Neural cell (in vitro differentiated cells): Measurements from ENCODE around the gene PPARGC1A. TPM values are rescaled to one million over a fixed set of nuclear protein-coding genes. Genes with fewer than 3 reads are reported as not detected.

Source experiments
- H2AFZ ChIP-seq: fragments of 200-600, 300-800 bp; sonication (generic), shearing (Covaris generic); 2 replicates; pipeline ENCODE4 v1.6.0; 2014; ENCODE audit warnings: low read depth, mild to moderate bottlenecking, antibody characterized with exemption, low read length, moderate library complexity
- H3F3A ChIP-seq: fragments of 200-600 bp; shearing (Covaris generic); 2 replicates; pipeline ENCODE4 v1.6.1; 2016; ENCODE audit warnings: mild to moderate bottlenecking, moderate library complexity, mixed read lengths, antibody characterized with exemption, low read length; ENCODE audit not compliant: insufficient read depth, poor library complexity, severe bottlenecking
- H3K27ac ChIP-seq: fragments of 200-600, 300-800 bp; sonication (generic), shearing (Covaris generic); 2 replicates; pipeline ENCODE4 v1.5.1; 2014; ENCODE audit warnings: mild to moderate bottlenecking, low read length, moderate library complexity
- H3K27me3 ChIP-seq: fragments of 300-800, 200-600 bp; sonication (generic), shearing (Covaris generic); 2 replicates; pipeline ENCODE4 v1.6.0; 2014; ENCODE audit warnings: mild to moderate bottlenecking, low read depth, low read length, moderate library complexity; ENCODE audit not compliant: insufficient read depth
- H3K36me3 ChIP-seq: fragments of 300-800, 200-600 bp; sonication (generic), shearing (Covaris generic); 2 replicates; pipeline ENCODE4 v1.5.1; 2014; ENCODE audit warnings: mild to moderate bottlenecking, antibody characterized with exemption, low read length, moderate library complexity; ENCODE audit not compliant: insufficient read depth
- H3K4me2 ChIP-seq: fragments of 300-800, 200-600 bp; sonication (generic), shearing (Covaris generic); 2 replicates; pipeline ENCODE4 v1.6.0; 2014; ENCODE audit warnings: mild to moderate bottlenecking, low read length
- H3K4me3 ChIP-seq: fragments of 300-800, 200-600 bp; sonication (generic), shearing (Covaris generic); 2 replicates; pipeline ENCODE4 v1.5.1; 2014; ENCODE audit warnings: mild to moderate bottlenecking, low read length, moderate library complexity
- H3K79me2 ChIP-seq: fragments of 200-600 bp; shearing (Covaris generic); replicated peaks from 2 replicates; pipeline ENCODE4 v1.6.0; 2014; ENCODE audit warnings: mild to moderate bottlenecking, low read length, moderate library complexity; ENCODE audit not compliant: insufficient read depth
- H3K9ac ChIP-seq: fragments of 300-800, 200-600 bp; sonication (generic), shearing (Covaris generic); 2 replicates; pipeline ENCODE4 v1.6.1; 2016; ENCODE audit warnings: mild to moderate bottlenecking, low read length, mixed read lengths
- H3K9me2 ChIP-seq: fragments of 200-600 bp; shearing (Covaris generic); 2 replicates; pipeline ENCODE4 v1.6.1; 2016; ENCODE audit warnings: mild to moderate bottlenecking, low read length, mixed read lengths; ENCODE audit not compliant: insufficient read depth
- H3K9me3 ChIP-seq: fragments of 200-600, 300-800 bp; sonication (generic), shearing (Covaris generic); 2 replicates; pipeline ENCODE4 v1.6.1; 2016; ENCODE audit warnings: mild to moderate bottlenecking, mixed run types, low read length, moderate library complexity, mixed read lengths
- H4K20me1 ChIP-seq: fragments of 200-600 bp; shearing (Covaris generic); 2 replicates; pipeline ENCODE4 v1.6.1; 2016; ENCODE audit warnings: mild to moderate bottlenecking, mixed run types; ENCODE audit not compliant: insufficient read depth
- CTCF ChIP-seq: fragments of 450-650 bp; IDR thresholded peaks from 2 replicates; pipeline ENCODE4 v1.5.1; 2014; ENCODE audit warnings: antibody characterized with exemption, mild to moderate bottlenecking, moderate library complexity; ENCODE audit not compliant: poor library complexity, severe bottlenecking
- EP300 ChIP-seq: fragments of 450-650 bp; conservative IDR thresholded peaks from 2 replicates; pipeline ENCODE4 v1.6.1; 2014; ENCODE audit warnings: antibody characterized with exemption, mild to moderate bottlenecking, moderate library complexity; ENCODE audit not compliant: poor library complexity, severe bottlenecking
- EZH2 ChIP-seq: fragments of 200-600, 300-800 bp; shearing (Covaris generic), sonication (generic); IDR thresholded peaks from 2 replicates; pipeline ENCODE4 v1.6.1; 2014; ENCODE audit warnings: antibody characterized with exemption, low read length, borderline replicate concordance, mild to moderate bottlenecking; ENCODE audit not compliant: insufficient read depth, poor library complexity, severe bottlenecking
- MXI1 ChIP-seq: fragments of 450-650 bp; conservative IDR thresholded peaks from 2 replicates; pipeline ENCODE4 v1.6.1; 2014; ENCODE audit warnings: antibody characterized with exemption, mild to moderate bottlenecking; ENCODE audit not compliant: poor library complexity, severe bottlenecking
- POLR2AphosphoS5 ChIP-seq: IDR thresholded peaks from 2 replicates; pipeline ENCODE4 v1.6.1; 2012
- RAD21 ChIP-seq: fragments of 450-650 bp; conservative IDR thresholded peaks from 2 replicates; pipeline ENCODE4 v1.6.1; 2014; ENCODE audit warnings: antibody characterized with exemption, mild to moderate bottlenecking, moderate library complexity
- REST ChIP-seq: IDR thresholded peaks from 2 replicates; pipeline ENCODE4 v1.6.1; 2012; ENCODE audit warnings: borderline replicate concordance
- SMC3 ChIP-seq: fragments of 450-650 bp; conservative IDR thresholded peaks from 2 replicates; pipeline ENCODE4 v1.6.1; 2014; ENCODE audit warnings: antibody characterized with exemption, mild to moderate bottlenecking, moderate library complexity; ENCODE audit not compliant: poor library complexity
- TAF1 ChIP-seq: IDR thresholded peaks from 2 replicates; pipeline ENCODE4 v1.6.1; 2012; ENCODE audit warnings: low read depth
- polyA plus RNA-seq: library from polyadenylated mRNA; depleted of rRNA; stranded (reverse); fragments of >200 nt; gene quantifications from 2 replicates; pipeline ENCODE4 v1.2.3, GENCODE V29; 2014

PPARGC1A gene
- polyA plus RNA-seq, 1 donor from 2014 or later: 7.2 TPM

DNA sequence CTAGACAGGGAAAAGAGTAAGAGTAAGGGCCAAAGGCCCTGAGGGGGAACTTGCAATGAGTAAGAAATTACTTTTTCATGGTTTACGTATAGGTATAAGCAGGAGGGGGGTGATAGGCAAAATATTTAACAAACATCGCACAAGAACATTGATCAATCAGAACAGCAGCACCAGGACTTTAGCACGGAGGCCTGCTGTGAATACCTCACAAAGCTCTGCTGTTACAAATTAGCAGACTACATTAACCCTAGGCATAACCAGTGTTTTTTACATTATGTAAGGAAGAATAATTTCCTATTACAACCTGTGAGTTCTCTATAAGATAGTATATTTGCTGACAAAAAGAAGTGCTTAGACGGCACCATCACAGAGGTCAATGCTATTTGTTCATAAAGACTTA is 44.9 kb downstream of the PPARGC1A start:
- Histone ChIP-seq H3K36me3 (no peaks in the 10 kb centered on the region), H3K9me3 (no peaks in the 10 kb centered on the region), H4K20me1 (no peaks in the 10 kb centered on the region), H3K4me3 (no peak overlapping the region), H3K27ac (no peak overlapping the region), H3K79me2 (no peaks in the 10 kb centered on the region), H3K27me3 (no peaks in the 10 kb centered on the region), H3K9me2 (no peaks in the 10 kb centered on the region), H2AFZ (no peak overlapping the region), H3K4me2 (no peak overlapping the region), H3F3A (no peaks in the 10 kb centered on the region), H3K9ac (no peak overlapping the region)
- TF ChIP-seq RAD21: no peak
- no peak for TF ChIP-seq TAF1
- no peak for TF ChIP-seq CTCF
- TF ChIP-seq EP300: no peak
- no peak for TF ChIP-seq MXI1
- TF ChIP-seq REST: no peak
- no peak for TF ChIP-seq EZH2
- TF ChIP-seq POLR2AphosphoS5: no peak
- no peak for TF ChIP-seq SMC3

- H3K9ac ChIP-seq: no peak overlapping the region
- H3K27ac ChIP-seq: no peak overlapping the region
- H4K20me1 ChIP-seq: no peaks in the 10 kb centered on the region
- H3K4me3 ChIP-seq: no peak overlapping the region
- H3K27me3 ChIP-seq: no peaks in the 10 kb centered on the region
- H3K4me2 ChIP-seq: no peak overlapping the region
- no peaks in the 10 kb centered on the region for H3K36me3 ChIP-seq
- H3K79me2 ChIP-seq: no peaks in the 10 kb centered on the region
- H2AFZ ChIP-seq: no peak overlapping the region
- no peaks in the 10 kb centered on the region for H3K9me2 ChIP-seq
- no peaks in the 10 kb centered on the region for H3F3A ChIP-seq
- H3K9me3 ChIP-seq: no peaks in the 10 kb centered on the region
- TF ChIP-seq MXI1: no peak
- no peak for TF ChIP-seq SMC3
- no peak for TF ChIP-seq EZH2
- no peak for TF ChIP-seq REST
- TF ChIP-seq RAD21: no peak
- no peak for TF ChIP-seq CTCF
- TF ChIP-seq TAF1: no peak
- TF ChIP-seq POLR2AphosphoS5: no peak
- no peak for TF ChIP-seq EP300
These were observed 50.6 kb downstream of the PPARGC1A start for GRCh38 chr4:23839279-23839678.
